ENCODE measurements around the gene CACNA1E.

Gene CACNA1E

DNA sequence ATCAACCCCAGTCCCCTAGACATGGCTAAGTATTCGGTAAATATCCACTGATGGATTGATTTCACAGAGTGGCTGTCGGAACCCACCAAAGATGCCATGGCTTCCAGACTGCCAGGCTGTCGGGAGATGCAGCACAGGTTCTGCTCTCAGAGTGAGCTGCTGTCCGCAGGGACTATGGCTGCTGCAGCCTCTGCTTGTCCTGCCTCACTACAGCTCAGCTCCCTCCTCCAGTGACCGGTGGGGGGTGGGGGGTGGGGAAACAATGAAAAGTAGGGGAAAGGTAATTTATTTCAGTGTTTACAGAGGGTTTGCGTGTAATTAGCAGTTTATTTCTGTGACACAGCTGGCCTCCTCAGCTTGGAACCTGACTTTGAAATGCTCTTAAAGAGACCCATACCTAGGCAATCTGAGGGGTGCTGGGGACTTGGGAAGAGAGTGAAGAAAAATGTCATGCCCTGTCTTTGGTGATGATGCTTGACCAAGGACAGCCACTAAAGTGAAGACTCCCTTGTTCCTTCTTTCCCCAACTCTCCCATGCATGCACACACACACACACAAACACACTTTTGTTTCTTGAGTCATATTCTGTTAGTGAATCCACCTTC is 109.0 kb downstream of the CACNA1E start:
- TF ChIP-seq, protein P1, sequence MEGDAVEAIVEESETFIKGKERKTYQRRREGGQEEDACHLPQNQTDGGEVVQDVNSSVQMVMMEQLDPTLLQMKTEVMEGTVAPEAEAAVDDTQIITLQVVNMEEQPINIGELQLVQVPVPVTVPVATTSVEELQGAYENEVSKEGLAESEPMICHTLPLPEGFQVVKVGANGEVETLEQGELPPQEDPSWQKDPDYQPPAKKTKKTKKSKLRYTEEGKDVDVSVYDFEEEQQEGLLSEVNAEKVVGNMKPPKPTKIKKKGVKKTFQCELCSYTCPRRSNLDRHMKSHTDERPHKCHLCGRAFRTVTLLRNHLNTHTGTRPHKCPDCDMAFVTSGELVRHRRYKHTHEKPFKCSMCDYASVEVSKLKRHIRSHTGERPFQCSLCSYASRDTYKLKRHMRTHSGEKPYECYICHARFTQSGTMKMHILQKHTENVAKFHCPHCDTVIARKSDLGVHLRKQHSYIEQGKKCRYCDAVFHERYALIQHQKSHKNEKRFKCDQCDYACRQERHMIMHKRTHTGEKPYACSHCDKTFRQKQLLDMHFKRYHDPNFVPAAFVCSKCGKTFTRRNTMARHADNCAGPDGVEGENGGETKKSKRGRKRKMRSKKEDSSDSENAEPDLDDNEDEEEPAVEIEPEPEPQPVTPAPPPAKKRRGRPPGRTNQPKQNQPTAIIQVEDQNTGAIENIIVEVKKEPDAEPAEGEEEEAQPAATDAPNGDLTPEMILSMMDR (conservative IDR thresholded peaks at IDR 0.05; ENCODE audit: low read depth, low read length): no peak
- H3K4me3 ChIP-seq (ENCODE audit: low read length): no peak overlapping the region
- no peak for DNase-seq (ENCODE audit: low read depth)

GRCh38 chr1:181593042-181593441 is 109.7 kb downstream of the CACNA1E start:
- TF ChIP-seq, protein P1 (conservative IDR thresholded peaks at IDR 0.05; ENCODE audit: low read depth, low read length): no peak
- no peak overlapping the region for H3K4me3 ChIP-seq (ENCODE audit: low read length)
- no peak for DNase-seq (ENCODE audit: low read depth)

- no peak overlapping the region for H3K4me3 ChIP-seq (ENCODE audit: low read length)
- DNase-seq (ENCODE audit: low read depth): no peak
- TF ChIP-seq, protein P1 (conservative IDR thresholded peaks at IDR 0.05; ENCODE audit: low read depth, low read length): no peak
Measured at GRCh38 chr1:181594553-181594952, 111.2 kb downstream of the CACNA1E start.

GRCh38 chr1:181595234-181595633 is 111.9 kb downstream of the CACNA1E start:
- no peak overlapping the region for H3K4me3 ChIP-seq (ENCODE audit: low read length)
- TF ChIP-seq, protein P1 (conservative IDR thresholded peaks at IDR 0.05; ENCODE audit: low read depth, low read length): no peak
- DNase-seq (ENCODE audit: low read depth): no peak

GRCh38 chr1:181601186-181601950 is 118.1 kb downstream of the CACNA1E start:
- no peak overlapping the region for H3K4me3 ChIP-seq (ENCODE audit: low read length)
- DNase-seq (ENCODE audit: low read depth): no peak

GRCh38 chr1:181603735-181604410 is 120.6 kb downstream of the CACNA1E start:
- H3K4me3 ChIP-seq (ENCODE audit: low read length): no peak overlapping the region
- TF ChIP-seq, protein P1 (conservative IDR thresholded peaks at IDR 0.05; ENCODE audit: low read depth, low read length): no peak
- DNase-seq (ENCODE audit: low read depth): no peak

More at GRCh38 chr1:181601186-181601950, 118.1 kb downstream of the CACNA1E start:
- TF ChIP-seq, protein P1 (conservative IDR thresholded peaks at IDR 0.05; ENCODE audit: low read depth, low read length): no peak

All from retinal pigment epithelial cell (primary cell).